ENCODE results near the gene PLEKHG3.
A peak's percentile ranks its signal among the peaks of the same experiment; 100 is the strongest.
"Not testable (repeated sequence)": the region's sequence is repeated elsewhere in the genome, so short reads cannot be mapped to it uniquely, and the experiment has no call there.

Gene PLEKHG3

GRCh38 chr14:64704143-64704742 lies at the start of gene PLEKHG3:
Gene PLEKHG3 (plus strand): TSS chr14:64704424. CDS start chr14:64727632, 23,208 bp downstream.
- H3K27ac ChIP-seq = peak within 1 kb of the TSS; percentile 93
- no peak for DNase-seq (ENCODE audit: low read depth, low spot score)

GRCh38 chr14:64654901-64655300 lies 49.3 kb upstream of the PLEKHG3 start:
- H3K27ac ChIP-seq = no peak overlapping the region
- no peak for DNase-seq (ENCODE audit: low read depth, low spot score)

GRCh38 chr14:64656986-64657385 lies 47.2 kb upstream of the PLEKHG3 start:
- no peak for DNase-seq (ENCODE audit: low read depth, low spot score)
- no peak overlapping the region for H3K27ac ChIP-seq

DNA sequence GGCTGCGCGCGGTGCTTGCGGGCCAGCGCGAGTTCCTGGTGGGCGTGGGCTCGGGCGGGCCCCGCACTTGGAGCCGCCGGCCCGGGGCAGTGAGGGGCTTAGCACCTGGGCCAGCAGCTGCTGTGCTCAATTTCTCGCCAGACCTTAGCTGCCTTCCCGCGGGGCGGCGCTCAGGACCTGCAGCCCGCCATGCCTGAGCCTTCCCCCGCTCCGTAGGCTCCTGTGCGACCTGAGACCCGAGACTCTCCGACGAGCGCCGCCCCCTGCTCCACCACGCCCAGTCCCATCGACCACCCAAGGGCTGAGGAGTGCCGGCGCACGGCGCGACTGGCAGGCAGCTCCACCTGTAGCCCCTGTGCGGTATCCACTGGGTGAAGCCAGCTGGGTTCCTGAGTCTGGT lies 46.0 kb upstream of the PLEKHG3 start:
- no peak overlapping the region for H3K27ac ChIP-seq
- no peak for DNase-seq (ENCODE audit: low read depth, low spot score)

GRCh38 chr14:64658700-64659264 lies 45.4 kb upstream of the PLEKHG3 start:
- not testable (repeated sequence) for DNase-seq (ENCODE audit: low read depth, low spot score); H3K27ac ChIP-seq

GRCh38 chr14:64659366-64659765 lies 44.9 kb upstream of the PLEKHG3 start:
- DNase-seq (ENCODE audit: low read depth, low spot score) = no peak
- no peak overlapping the region for H3K27ac ChIP-seq

DNA sequence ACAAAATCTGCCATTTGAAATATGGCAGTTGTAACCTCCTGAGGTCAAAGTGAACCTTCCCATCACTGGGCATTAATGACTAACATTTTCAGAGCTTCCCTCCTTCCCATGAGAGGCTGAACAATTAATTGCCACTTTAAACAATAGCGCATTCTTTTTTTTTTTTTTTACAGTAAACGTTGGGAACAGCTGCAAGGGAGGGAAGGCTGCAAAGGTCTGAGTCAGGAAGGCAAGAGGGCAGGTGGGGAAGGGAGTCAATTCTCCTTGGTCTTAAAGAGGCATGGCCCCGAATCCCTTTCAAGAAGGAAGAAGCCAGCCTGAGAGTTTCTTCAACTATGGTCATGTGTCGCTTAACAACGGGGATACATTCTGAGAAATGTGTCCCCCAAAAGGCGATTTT lies 41.0 kb upstream of the PLEKHG3 start:
- DNase-seq (ENCODE audit: low read depth, low spot score) = no peak
- H3K27ac ChIP-seq = no peak overlapping the region

GRCh38 chr14:64671591-64671990 lies 32.6 kb upstream of the PLEKHG3 start:
- no peak for DNase-seq (ENCODE audit: low read depth, low spot score)
- H3K27ac ChIP-seq = no peak overlapping the region

DNA sequence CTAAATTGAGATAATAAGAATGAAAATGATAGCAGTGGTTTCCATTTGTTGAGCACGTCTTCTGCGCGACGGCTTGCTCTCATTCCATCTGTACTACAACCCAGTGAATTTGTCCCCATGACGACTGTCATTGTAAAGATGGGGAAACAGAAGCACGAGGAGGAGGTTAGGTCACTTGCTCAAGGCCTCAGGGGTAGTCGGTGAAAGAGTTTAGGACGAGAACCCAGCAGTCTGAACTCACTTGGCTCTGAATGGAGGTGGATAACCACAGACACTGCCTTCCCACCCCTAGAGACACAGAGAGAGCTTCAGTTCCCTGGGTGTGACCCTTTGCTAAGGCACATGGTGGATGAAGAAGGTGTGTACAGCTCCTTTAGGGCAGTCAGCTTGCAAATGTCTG lies 30.9 kb upstream of the PLEKHG3 start:
- DNase-seq (ENCODE audit: low read depth, low spot score) = no peak
- no peak overlapping the region for H3K27ac ChIP-seq

- H3K27ac ChIP-seq = no peak overlapping the region
- peak; percentile 81 for DNase-seq (ENCODE audit: low read depth, low spot score)
Measured at GRCh38 chr14:64673748-64674147, 30.5 kb upstream of the PLEKHG3 start.

GRCh38 chr14:64674829-64675228 lies 29.4 kb upstream of the PLEKHG3 start:
- no peak for DNase-seq (ENCODE audit: low read depth, low spot score)
- no peak overlapping the region for H3K27ac ChIP-seq

- DNase-seq (ENCODE audit: low read depth, low spot score) = no peak
- H3K27ac ChIP-seq = no peak overlapping the region
Measured at GRCh38 chr14:64675312-64675711, 28.9 kb upstream of the PLEKHG3 start.

- no peak overlapping the region for H3K27ac ChIP-seq
- DNase-seq (ENCODE audit: low read depth, low spot score) = no peak
Measured at GRCh38 chr14:64676410-64677008, 27.7 kb upstream of the PLEKHG3 start.

DNA sequence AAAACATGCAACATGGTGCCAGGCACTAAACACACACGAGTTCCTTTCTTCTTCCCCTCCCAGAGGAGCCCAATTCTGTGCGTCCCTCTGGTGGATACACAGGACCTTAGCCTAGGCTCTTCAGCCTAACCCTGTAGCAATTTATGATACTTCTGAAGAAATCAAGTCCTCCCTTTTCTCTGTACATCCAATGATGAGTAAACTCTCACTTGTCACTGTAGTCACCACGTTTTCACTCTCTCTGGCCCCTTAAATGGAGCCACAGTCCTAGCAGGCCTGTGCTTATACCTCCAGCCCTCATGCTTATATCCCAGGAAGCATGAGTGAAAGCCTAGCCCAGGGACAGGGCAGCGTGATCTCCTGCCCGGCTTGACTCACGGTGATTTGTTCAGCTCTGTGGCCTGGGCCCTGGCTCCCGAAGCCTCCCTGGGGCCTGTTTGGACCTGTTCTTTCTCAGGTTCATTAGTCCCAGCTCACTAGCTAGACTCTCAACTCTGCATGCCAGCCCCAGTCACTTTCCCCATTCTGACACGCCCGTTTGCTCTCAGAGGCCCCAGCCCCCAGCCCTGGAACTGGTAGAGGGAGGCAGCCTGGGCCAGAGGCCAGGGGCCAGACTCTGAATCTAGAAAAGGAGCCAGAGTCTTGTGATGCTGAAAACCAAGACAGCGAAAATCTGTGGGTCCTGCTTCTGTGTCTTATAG lies 24.1 kb upstream of the PLEKHG3 start:
- H3K27ac ChIP-seq = peak overlapping the region; percentile 96
- DNase-seq (ENCODE audit: low read depth, low spot score) = peak; percentile 96

DNA sequence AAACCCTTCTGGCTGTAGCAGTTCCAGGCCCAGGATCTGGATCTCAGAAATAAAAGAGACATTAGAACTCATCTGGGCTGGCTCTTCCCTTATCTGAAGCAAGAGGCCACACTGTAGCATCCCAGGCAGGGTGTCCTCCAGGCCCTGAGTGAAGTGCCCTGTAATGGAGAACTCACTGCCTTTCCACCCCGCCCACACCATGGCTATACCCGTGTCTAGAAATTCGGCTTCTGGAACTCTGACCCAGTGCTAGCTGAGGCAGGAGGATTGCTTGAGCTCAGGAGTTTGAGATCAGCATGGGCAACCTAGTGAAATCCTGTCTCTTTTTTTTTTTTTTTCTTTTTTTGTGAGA lies 23.5 kb upstream of the PLEKHG3 start:
- DNase-seq (ENCODE audit: low read depth, low spot score) = no peak
- H3K27ac ChIP-seq = peak overlapping the region; percentile 96

GRCh38 chr14:64681796-64682710 lies 22.2 kb upstream of the PLEKHG3 start:
- H3K27ac ChIP-seq = peak overlapping the region; percentile 96
- peak; percentile 70 for DNase-seq (ENCODE audit: low read depth, low spot score)

DNA sequence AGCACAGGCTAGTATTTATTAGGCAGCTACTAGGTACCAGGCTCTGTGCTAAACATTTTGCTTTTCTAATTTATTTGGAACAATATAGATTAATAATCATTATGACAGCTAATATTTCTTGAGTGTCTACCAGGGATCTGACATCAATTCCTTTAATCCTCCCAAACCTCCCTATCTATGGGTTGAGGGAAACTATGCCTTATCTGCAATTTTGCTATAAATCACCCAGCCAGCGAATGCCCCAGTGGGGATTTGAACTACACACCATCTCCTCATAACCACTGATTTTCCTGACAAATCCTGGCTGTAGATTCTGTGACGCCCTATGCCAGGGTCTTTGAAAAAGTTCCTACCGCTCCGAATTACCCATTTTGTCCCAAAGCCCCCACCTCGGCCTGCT lies 21.4 kb upstream of the PLEKHG3 start:
- no peak for DNase-seq (ENCODE audit: low read depth, low spot score)
- peak overlapping the region; percentile 96 for H3K27ac ChIP-seq

- no peak for DNase-seq (ENCODE audit: low read depth, low spot score)
- H3K27ac ChIP-seq = peak overlapping the region; percentile 96
Measured at GRCh38 chr14:64683264-64683663, 21.0 kb upstream of the PLEKHG3 start.

DNA sequence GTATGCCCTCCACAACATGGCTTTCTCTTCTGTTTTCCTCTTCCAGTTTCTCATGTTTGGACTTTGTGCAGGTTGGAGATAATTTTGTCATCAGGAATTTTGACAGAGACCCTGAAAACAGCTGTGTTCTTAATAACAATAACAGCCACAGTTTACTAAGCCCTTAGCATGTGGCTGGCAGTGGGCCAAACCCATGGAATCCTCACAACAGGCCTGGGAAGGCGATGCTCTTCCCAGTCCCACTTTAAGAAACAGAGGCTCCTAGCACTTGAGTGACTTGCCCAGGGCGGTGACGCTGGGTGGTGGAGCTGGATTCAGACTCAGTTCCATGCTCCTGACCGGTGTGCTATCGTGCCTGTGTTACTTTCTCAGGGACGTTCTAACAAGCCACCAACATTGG lies 20.1 kb upstream of the PLEKHG3 start:
- no peak overlapping the region for H3K27ac ChIP-seq
- no peak for DNase-seq (ENCODE audit: low read depth, low spot score)

Measured in epithelial cell of prostate (primary cell).